Brain microvascular endothelial cell (primary cell): ENCODE data around the gene NDOR1.

Experiments
- DNase-seq: peaks from one replicate; pipeline ENCODE4 v3.0.0-alpha.2; 2020
- H3K27ac ChIP-seq: fragments of 250-450 bp; sonication (Bioruptor Pico); 2 replicates; pipeline ENCODE4 v1.5.1; 2020; ENCODE audit warnings: mild to moderate bottlenecking, moderate library complexity
- H3K27me3 ChIP-seq: fragments of 250-450 bp; sonication (Bioruptor Pico); replicated peaks from 2 replicates; pipeline ENCODE4 v1.5.1; 2020; ENCODE audit warnings: mild to moderate bottlenecking
- H3K36me3 ChIP-seq: fragments of 250-450 bp; sonication (Bioruptor Pico); replicated peaks from 2 replicates; pipeline ENCODE4 v1.5.1; 2020; ENCODE audit warnings: mild to moderate bottlenecking
- H3K4me3 ChIP-seq: 2 replicates; pipeline ENCODE4 v1.5.1; 2011; ENCODE audit warnings: low read depth, mild to moderate bottlenecking, control low read depth, low read length, moderate library complexity
- in situ Hi-C: cut with HindIII; loops from 2 replicates; pipeline ENCODE4 v1.10.0; 2017; ENCODE audit warnings: low sequenced_read_pairs, low pct_ligation_motif_present
- TF ChIP-seq, protein P1 (sequence below): IDR thresholded peaks from 2 replicates; pipeline ENCODE4 v1.5.1; 2011; ENCODE audit warnings: low read depth, mild to moderate bottlenecking, moderate library complexity, low read length, control low read depth, inconsistent platforms; ENCODE audit errors: missing control alignments

Gene NDOR1

GRCh38 chr9:137251194-137251461 is 45.6 kb downstream of the NDOR1 start, which contains the start of gene STPG3:
Gene STPG3 (plus strand): TSS chr9:137251286. CDS start chr9:137251287, 1 bp downstream.
- no peak within 1 kb of the TSS for H3K27ac ChIP-seq
- H3K27me3 ChIP-seq, result no peaks in the 10 kb centered on the region
- H3K36me3 ChIP-seq, result no peaks in the 10 kb centered on the region
- TF ChIP-seq, protein P1, sequence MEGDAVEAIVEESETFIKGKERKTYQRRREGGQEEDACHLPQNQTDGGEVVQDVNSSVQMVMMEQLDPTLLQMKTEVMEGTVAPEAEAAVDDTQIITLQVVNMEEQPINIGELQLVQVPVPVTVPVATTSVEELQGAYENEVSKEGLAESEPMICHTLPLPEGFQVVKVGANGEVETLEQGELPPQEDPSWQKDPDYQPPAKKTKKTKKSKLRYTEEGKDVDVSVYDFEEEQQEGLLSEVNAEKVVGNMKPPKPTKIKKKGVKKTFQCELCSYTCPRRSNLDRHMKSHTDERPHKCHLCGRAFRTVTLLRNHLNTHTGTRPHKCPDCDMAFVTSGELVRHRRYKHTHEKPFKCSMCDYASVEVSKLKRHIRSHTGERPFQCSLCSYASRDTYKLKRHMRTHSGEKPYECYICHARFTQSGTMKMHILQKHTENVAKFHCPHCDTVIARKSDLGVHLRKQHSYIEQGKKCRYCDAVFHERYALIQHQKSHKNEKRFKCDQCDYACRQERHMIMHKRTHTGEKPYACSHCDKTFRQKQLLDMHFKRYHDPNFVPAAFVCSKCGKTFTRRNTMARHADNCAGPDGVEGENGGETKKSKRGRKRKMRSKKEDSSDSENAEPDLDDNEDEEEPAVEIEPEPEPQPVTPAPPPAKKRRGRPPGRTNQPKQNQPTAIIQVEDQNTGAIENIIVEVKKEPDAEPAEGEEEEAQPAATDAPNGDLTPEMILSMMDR, result no peak
- DNase-seq, result no peak
- in situ Hi-C loops, result no loop called here
- H3K4me3 ChIP-seq, result no peak within 1 kb of the TSS

- Histone ChIP-seq H3K27me3 (no peaks in the 10 kb centered on the region), H3K36me3 (peaks cover 5% of the 10 kb centered on the region), H3K4me3 (no peak overlapping the region), H3K27ac (no peak overlapping the region)
- in situ Hi-C loops, result no loop called here
- no peak for DNase-seq
- TF ChIP-seq, protein P1, result no peak
These were observed 46.2 kb downstream of the NDOR1 start for GRCh38 chr9:137251490-137252268.

GRCh38 chr9:137252555-137253506 is 47.3 kb downstream of the NDOR1 start:
- in situ Hi-C loops, result no loop called here
- DNase-seq, result no peak
- Histone ChIP-seq H3K27ac (no peak overlapping the region), H3K36me3 (peaks cover 9% of the 10 kb centered on the region), H3K27me3 (no peaks in the 10 kb centered on the region), H3K4me3 (no peak overlapping the region)
- TF ChIP-seq, protein P1, result no peak

DNA sequence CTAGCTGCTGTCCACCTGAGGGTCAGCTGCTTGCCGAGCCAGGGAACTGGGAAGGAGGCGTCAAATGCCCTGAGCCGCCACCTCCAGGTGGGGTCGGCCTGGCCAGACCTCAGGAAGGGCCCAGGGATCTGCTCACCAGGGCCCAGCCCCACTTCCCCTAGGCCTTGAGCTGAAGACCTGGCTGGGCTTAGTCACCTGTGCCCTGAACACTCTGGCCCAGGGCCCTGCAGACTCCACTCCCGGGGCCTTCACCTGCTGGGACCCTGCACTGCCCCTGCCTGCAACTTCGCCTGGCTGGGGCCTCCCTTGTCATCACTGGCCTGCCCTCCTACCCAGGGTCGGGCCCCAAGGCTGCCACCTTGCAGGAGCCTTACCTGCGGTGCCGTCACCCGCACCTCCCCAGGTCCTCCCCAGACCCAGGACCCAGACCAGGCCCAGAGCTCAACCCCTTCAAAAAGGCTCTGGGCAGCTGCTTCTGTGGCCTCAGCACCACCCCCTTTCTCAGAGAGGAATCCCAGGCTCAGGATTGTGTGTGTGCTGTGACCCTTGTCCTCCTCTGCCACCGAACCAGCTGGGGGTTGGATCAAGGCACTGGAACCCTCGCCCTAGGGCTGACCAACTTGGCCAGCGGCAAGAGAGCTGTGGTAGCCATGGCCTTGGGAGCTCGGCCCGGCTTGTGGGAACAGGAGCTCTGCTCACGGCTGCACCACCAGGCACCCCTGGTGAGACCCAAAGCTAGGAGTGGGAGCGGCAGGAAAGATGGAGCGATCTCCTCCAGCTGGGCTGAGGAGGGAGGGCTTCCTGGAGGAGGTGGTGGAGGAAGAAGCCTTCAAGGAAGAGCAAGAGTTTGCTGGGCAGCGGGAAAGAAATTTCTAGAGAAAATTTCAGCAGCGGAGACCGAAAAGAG is 48.5 kb downstream of the NDOR1 start:
- peak overlapping the region; percentile 92 for H3K4me3 ChIP-seq
- in situ Hi-C loops, result no loop called here
- no peak overlapping the region for H3K27ac ChIP-seq
- peaks cover 10% of the 10 kb centered on the region for H3K36me3 ChIP-seq
- no peaks in the 10 kb centered on the region for H3K27me3 ChIP-seq
- TF ChIP-seq, protein P1, result no peak
- DNase-seq, result no peak

DNA sequence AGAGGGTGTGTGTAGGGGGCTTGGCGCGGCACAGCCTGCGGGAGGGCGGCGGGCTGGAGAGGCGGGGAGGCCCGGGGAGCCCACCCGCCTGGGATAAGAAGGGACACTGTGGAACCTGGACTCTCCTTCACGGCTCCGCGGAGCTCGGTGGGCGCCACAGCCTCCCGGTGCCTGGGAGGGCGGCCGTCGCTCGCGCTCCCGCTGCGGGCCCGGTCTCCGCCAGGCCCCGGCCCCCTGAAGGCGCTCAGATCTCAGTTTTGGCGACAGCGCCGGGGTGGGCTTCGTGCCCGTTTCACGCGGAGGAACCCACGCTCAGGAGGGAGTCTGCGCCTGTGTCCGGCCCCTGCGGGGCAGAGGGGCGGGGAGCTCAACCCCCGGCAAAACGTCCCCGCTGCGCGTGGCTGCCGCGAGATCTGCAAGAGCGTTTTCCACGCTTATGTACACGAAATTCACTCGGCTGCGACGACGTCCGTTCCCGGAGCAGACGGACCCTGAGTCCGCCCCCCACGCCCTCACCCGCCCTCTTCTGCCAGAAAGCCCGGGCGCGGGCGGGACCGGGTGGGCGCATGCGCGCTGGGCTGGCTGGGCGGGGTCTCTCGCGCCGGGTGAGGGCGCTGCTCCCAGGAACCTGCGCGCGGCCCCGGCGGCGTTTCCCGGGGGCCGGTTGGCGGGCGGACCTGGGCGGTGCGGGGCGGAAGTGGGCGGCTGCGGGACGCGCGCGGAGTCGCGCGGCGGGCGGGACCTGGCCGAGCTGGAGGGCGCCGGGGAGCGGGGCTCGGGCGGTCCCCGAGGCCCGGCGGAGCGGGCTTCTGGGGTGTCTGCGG is 49.3 kb downstream of the NDOR1 start, which contains the start of gene NELFB:
Gene NELFB, plus strand, starts transcription at position 704 of the 824 bp plus-strand sequence.
- TF ChIP-seq, protein P1, result no peak
- peak; percentile 68 for DNase-seq
- in situ Hi-C loops, result no loop called here
- Histone ChIP-seq H3K36me3 (peaks cover 14% of the 10 kb centered on the region), H3K27me3 (no peaks in the 10 kb centered on the region), H3K4me3 (peak within 1 kb of the TSS; percentile 92), H3K27ac (peak within 1 kb of the TSS; percentile 27)
